ENCODE measurements around the gene NTPCR.

DNA sequence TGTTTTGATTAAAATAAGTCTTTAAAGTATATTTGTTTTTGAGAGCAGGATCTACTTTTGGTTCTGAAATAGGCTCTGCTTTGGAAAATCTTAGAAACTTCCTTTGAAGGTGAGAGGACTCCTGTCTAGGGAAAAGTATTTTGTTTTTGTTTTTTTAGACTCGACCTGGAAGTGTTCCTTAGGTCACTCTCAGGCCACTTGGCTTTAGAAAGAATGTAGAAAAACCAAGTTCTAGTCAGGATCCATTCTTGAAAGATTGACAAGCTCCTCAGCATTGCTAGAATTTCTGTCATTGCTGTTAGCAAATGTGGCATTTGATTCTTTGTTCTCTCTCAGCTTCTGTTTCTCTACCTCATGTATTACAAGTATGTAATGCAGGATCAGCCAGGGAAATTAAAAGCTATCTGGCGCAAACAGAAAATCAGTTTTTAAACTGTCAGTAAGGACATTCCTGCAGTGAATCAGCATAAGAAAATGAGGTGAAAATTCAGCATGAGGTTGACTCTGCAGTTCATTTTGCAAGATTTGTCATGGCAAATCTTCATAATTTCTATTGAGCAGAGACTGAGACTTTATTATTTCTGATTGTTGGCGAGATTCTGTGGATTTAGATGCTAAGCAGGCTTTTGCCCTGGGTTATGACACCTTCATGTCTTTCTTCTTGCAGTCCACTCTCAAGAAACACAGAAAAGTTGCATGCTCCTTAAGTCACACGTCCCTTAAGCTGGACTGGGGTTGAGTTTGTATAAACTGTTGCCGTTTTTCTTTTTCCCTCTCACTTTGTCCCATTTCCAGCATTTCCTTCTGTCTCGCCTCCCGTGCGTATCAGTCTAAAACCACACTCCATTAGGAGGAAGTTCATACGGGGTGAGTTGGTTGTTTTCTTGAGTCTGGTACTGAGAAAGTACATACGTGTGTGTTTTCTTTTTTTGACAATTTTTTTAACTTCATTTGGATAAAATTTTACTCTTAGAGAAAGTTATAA is 12.6 kb downstream of the NTPCR start:
- TF ChIP-seq CTCF (IDR thresholded peaks at IDR 0.05): no peak
- no peak for TF ChIP-seq POLR2AphosphoS5 (IDR thresholded peaks at IDR 0.05; ENCODE audit: insufficient read depth in 1 of 2, low read depth in 1 of 2)

All from vagina (tissue), 2 donors.